ENCODE results near the gene CCSAP. TPM values are rescaled to one million over a fixed set of nuclear protein-coding genes. Genes with fewer than 3 reads are reported as not detected.

CCSAP gene
- total RNA-seq, 1 experiment from 2014 or later: 11.3 TPM

DNA sequence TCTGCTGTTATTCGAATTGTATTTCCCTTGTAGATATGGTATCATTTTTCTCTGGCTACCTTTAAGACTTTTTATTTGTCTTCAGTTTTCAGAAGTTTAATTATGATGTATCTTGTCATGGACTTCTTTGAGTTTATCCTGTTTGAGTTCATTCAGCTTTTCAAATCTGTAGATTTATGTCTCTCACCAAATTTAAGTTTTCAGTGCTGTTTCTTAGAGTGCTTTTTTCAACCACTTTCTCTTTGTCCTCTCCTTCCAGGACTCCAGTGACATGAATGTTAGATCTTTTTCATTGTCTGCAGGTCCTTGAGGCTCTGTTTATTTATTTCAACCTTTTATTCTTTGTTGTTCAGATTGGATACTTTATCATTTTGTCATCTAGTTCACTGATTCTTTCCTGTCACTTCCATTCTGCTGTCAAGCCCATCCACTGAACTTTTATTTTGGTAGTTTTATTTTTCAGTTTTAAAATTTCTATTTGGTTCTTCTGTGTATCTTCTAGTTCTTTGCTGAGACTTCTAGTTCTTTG lies 60.5 kb downstream of the CCSAP start:
- no TSS peak for BruUV-seq (replicated peaks)
- H3K27me3 Mint-ChIP-seq (ENCODE audit: insufficient read depth, unreplicated experiment): no peaks in the 10 kb centered on the region

DNA sequence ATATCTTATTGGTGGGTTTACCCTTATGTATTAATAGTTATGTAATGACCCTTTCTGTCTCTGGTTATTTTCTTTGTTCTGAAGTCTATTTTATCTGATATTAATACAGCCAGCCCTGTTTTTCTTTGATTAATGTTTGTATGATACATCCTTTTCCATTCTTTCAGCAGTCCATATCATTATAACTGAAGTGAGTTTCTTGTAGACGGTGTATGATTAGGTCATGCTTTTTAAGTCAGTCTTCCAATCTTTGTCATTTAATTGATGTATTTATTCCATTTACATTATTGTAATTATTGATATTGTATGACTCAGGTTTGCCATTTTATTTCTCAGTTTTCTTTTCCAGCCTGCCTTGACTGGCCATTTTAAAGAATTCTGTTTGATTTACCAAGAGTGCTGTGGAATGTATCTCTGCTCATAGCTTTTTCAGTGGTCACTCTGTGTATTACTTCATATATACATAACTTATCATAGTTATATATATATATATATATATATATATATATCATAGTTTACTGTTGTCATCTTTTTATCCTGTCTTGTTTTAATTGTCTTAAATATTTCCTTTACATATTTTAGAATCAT lies 61.4 kb downstream of the CCSAP start:
- Mint-ChIP-seq H3K4me1 (ENCODE audit: insufficient read depth, unreplicated experiment) (peaks cover 36% of the 10 kb centered on the region), H3K4me3 (ENCODE audit: unreplicated experiment) (no peak overlapping the region), H3K9me3 (ENCODE audit: unreplicated experiment) (peaks cover 8% of the 10 kb centered on the region), H3K27ac (ENCODE audit: low read depth, unreplicated experiment) (no peak overlapping the region), H3K36me3 (ENCODE audit: insufficient read depth, unreplicated experiment) (no peaks in the 10 kb centered on the region), H3K27me3 (ENCODE audit: insufficient read depth, unreplicated experiment) (no peaks in the 10 kb centered on the region)
- BruUV-seq (replicated peaks): no TSS peak
- TF ChIP-seq, protein P1, sequence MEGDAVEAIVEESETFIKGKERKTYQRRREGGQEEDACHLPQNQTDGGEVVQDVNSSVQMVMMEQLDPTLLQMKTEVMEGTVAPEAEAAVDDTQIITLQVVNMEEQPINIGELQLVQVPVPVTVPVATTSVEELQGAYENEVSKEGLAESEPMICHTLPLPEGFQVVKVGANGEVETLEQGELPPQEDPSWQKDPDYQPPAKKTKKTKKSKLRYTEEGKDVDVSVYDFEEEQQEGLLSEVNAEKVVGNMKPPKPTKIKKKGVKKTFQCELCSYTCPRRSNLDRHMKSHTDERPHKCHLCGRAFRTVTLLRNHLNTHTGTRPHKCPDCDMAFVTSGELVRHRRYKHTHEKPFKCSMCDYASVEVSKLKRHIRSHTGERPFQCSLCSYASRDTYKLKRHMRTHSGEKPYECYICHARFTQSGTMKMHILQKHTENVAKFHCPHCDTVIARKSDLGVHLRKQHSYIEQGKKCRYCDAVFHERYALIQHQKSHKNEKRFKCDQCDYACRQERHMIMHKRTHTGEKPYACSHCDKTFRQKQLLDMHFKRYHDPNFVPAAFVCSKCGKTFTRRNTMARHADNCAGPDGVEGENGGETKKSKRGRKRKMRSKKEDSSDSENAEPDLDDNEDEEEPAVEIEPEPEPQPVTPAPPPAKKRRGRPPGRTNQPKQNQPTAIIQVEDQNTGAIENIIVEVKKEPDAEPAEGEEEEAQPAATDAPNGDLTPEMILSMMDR (IDR thresholded peaks at IDR 0.05; ENCODE audit: unreplicated experiment): no peak
- DNase-seq (ENCODE audit: unreplicated experiment): no peak
- ChIA-PET CTCF (interaction anchor here (0.6 to 1.5 kb wide), 4 partner anchors 10 to 482 kb away, joined by 3 to 4 read pairs (median 4); no protein-coding TSS in a partner anchor), POLR2A (interaction anchor here (0.6 to 3.7 kb wide), 10 partner anchors 8 to 575 kb away, joined by 3 to 52 read pairs (median 3); partner anchors contain the start of genes NUP133 and RAB4A)
- intact Hi-C loops (cut with micrococcal nuclease): no loop called here

More for the DNA sequence above, 60.5 kb downstream of the CCSAP start:
- Mint-ChIP-seq H3K9me3 (ENCODE audit: unreplicated experiment) (peaks cover 8% of the 10 kb centered on the region), H3K36me3 (ENCODE audit: insufficient read depth, unreplicated experiment) (no peaks in the 10 kb centered on the region), H3K4me3 (ENCODE audit: unreplicated experiment) (no peak overlapping the region), H3K4me1 (ENCODE audit: insufficient read depth, unreplicated experiment) (peaks cover 45% of the 10 kb centered on the region), H3K27ac (ENCODE audit: low read depth, unreplicated experiment) (no peak overlapping the region)
- CTCF ChIA-PET: interaction anchor here (0.9 to 1.5 kb wide), 3 partner anchors 26 to 200 kb away, joined by 3 to 5 read pairs (median 4); no protein-coding TSS in a partner anchor
- no peak for DNase-seq (ENCODE audit: unreplicated experiment)
- TF ChIP-seq, protein P1 (IDR thresholded peaks at IDR 0.05; ENCODE audit: unreplicated experiment): no peak
- POLR2A ChIA-PET: interaction anchor here (0.7 to 3.7 kb wide), 4 partner anchors 9 to 576 kb away, joined by 3 to 52 read pairs (median 4); partner anchors contain the start of gene RAB4A
- intact Hi-C loops (cut with micrococcal nuclease): no loop called here

DNA sequence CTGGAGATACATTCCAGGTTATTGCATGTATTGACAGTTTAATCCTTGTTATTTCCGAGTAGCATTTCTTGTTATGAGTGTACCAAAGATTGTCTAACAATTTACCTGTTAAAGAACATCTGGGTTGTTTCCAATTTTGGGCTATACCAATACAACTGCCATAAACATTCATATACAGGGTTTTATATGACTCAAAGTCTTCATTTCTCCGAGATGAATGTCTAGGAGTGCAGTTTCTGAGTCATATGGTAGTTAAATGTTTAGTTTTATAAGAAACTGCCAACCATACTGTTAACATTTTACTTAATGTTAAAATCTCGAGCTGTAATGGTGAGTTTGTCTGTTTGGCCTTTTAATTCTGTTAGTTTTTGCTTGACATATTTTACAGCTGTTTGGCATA lies 61.9 kb downstream of the CCSAP start:
- TF ChIP-seq, protein P1 (IDR thresholded peaks at IDR 0.05; ENCODE audit: unreplicated experiment): no peak
- DNase-seq (ENCODE audit: unreplicated experiment): peak; percentile 43
- ChIA-PET CTCF (interaction anchor here (0.6 to 1.5 kb wide), 3 partner anchors 9 to 201 kb away, joined by 3 to 4 read pairs (median 4); no protein-coding TSS in a partner anchor), POLR2A (interaction anchor here (0.9 to 3.7 kb wide), 7 partner anchors 8 to 228 kb away, joined by 3 to 52 read pairs (median 4); partner anchors contain the start of genes NUP133 and RAB4A)
- Mint-ChIP-seq H3K27me3 (ENCODE audit: insufficient read depth, unreplicated experiment) (no peaks in the 10 kb centered on the region), H3K9me3 (ENCODE audit: unreplicated experiment) (peaks cover 8% of the 10 kb centered on the region), H3K4me1 (ENCODE audit: insufficient read depth, unreplicated experiment) (peaks cover 32% of the 10 kb centered on the region), H3K4me3 (ENCODE audit: unreplicated experiment) (no peak overlapping the region), H3K36me3 (ENCODE audit: insufficient read depth, unreplicated experiment) (no peaks in the 10 kb centered on the region), H3K27ac (ENCODE audit: low read depth, unreplicated experiment) (no peak overlapping the region)
- no TSS peak for BruUV-seq (replicated peaks)
- intact Hi-C loops (cut with micrococcal nuclease): no loop called here

DNA sequence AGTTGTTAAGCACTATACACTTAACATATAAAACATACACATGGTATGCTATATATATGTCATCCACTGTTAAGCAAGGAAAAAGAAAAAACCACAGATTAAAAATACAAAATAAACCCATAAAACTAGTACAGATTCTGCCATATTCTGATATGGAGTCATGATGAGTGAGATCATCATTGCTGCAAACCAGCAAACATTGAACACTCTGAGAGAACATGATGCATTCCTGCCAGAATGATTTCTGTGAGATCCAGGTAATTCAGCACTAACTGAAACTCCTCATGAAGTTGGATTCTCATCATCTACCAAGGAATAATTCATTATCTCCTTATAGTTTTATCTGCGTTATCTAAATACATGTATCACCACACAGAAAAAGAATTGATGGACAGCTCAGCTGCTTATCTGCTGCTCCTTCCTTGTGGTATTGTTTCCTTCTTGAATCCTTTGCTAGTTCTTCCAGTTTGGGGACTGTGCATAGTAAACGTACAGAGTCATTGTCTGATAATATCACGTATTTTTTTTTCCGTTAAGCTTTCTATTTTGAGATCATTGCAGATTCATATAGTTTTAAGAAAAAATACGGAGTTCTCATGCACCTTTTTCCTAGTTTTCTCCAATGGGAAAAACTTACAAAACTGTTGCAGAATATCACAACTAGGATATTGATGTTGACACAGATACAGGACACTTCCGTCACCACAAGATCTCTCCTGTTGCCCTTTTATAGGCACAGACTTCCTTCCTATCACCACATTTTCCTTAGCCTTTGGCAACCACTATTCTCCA lies 62.6 kb downstream of the CCSAP start:
- CTCF ChIA-PET: interaction anchor here (1.3 kb wide), 1 partner anchor 9 kb away, joined by 4 read pairs; no protein-coding TSS in a partner anchor
- no peaks in the 10 kb centered on the region for H3K36me3 Mint-ChIP-seq (ENCODE audit: insufficient read depth, unreplicated experiment)
- intact Hi-C loops (cut with micrococcal nuclease): no loop called here

More for the DNA sequence above, 62.6 kb downstream of the CCSAP start:
- H3K4me3 Mint-ChIP-seq (ENCODE audit: unreplicated experiment): no peak overlapping the region
- H3K4me1 Mint-ChIP-seq (ENCODE audit: insufficient read depth, unreplicated experiment): peaks cover 29% of the 10 kb centered on the region
- no TSS peak for BruUV-seq (replicated peaks)
- POLR2A ChIA-PET: interaction anchor here (1.0 to 3.7 kb wide), 4 partner anchors 7 to 228 kb away, joined by 3 to 52 read pairs (median 5); partner anchors contain the start of genes NUP133 and RAB4A
- no peaks in the 10 kb centered on the region for H3K27me3 Mint-ChIP-seq (ENCODE audit: insufficient read depth, unreplicated experiment)
- TF ChIP-seq, protein P1 (IDR thresholded peaks at IDR 0.05; ENCODE audit: unreplicated experiment): no peak
- H3K27ac Mint-ChIP-seq (ENCODE audit: low read depth, unreplicated experiment): no peak overlapping the region
- no peak for DNase-seq (ENCODE audit: unreplicated experiment)
- H3K9me3 Mint-ChIP-seq (ENCODE audit: unreplicated experiment): peaks cover 8% of the 10 kb centered on the region

Data from MCF 10A (cell line).